Nephron (organoid): ENCODE data around the gene CAMK2G.
"Not testable (repeated sequence)": the region's sequence is repeated elsewhere in the genome, so short reads cannot be mapped to it uniquely, and the experiment has no call there.

ENCODE experiments used
- H3K27ac Mint-ChIP-seq, 3 experiments: 2 replicates each; pipeline ENCODE4 v1.8.0; 2020; ENCODE audit warnings: mixed read lengths in 3 of 3, mild to moderate bottlenecking in 2 of 3, moderate library complexity in 1 of 3
- H3K27me3 Mint-ChIP-seq: 2 replicates; pipeline ENCODE4 v1.8.0; 2021; ENCODE audit warnings: low read depth, mild to moderate bottlenecking, moderate library complexity, mixed read lengths
- H3K36me3 Mint-ChIP-seq: 2 replicates; pipeline ENCODE4 v1.8.0; 2020; ENCODE audit warnings: low read depth, mixed read lengths
- H3K4me1 Mint-ChIP-seq: 2 replicates; pipeline ENCODE4 v1.8.0; 2020; ENCODE audit warnings: mixed read lengths
- H3K4me3 Mint-ChIP-seq, 3 experiments: 2 replicates each; pipeline ENCODE4 v1.8.0; 2020; ENCODE audit warnings: mild to moderate bottlenecking in 3 of 3, mixed read lengths in 3 of 3, moderate library complexity in 2 of 3
- H3K9me3 Mint-ChIP-seq: 2 replicates; pipeline ENCODE4 v1.8.0; 2020; ENCODE audit warnings: mixed read lengths
- CTCF ChIP-seq, 3 experiments: fragments of 200-600 bp; sonication (generic); IDR thresholded peaks; one replicate each; pipeline ENCODE4 v1.5.0; 2021; ENCODE audit warnings: antibody characterized with exemption in 3 of 3; ENCODE audit not compliant: unreplicated experiment in 3 of 3

Gene CAMK2G

GRCh38 chr10:73791871-73792400 is 82.4 kb downstream of the CAMK2G start:
- H3K27me3 Mint-ChIP-seq: no peaks in the 10 kb centered on the region
- H3K36me3 Mint-ChIP-seq: peaks cover 52% of the 10 kb centered on the region
- no peaks in the 10 kb centered on the region for H3K9me3 Mint-ChIP-seq
- H3K27ac Mint-ChIP-seq: no peak overlapping the region
- H3K4me1 Mint-ChIP-seq: no peaks in the 10 kb centered on the region
- TF ChIP-seq CTCF (IDR thresholded peaks at IDR 0.05; ENCODE audit: unreplicated experiment in 3 of 3): no peak
- no peak overlapping the region for H3K4me3 Mint-ChIP-seq

- H3K9me3 Mint-ChIP-seq: no peaks in the 10 kb centered on the region
- H3K27me3 Mint-ChIP-seq: no peaks in the 10 kb centered on the region
- H3K27ac Mint-ChIP-seq: no peak overlapping the region
- H3K4me3 Mint-ChIP-seq: no peak overlapping the region
- TF ChIP-seq CTCF (IDR thresholded peaks at IDR 0.05; ENCODE audit: unreplicated experiment in 3 of 3): no peak
- H3K36me3 Mint-ChIP-seq: peaks cover 46% of the 10 kb centered on the region
- H3K4me1 Mint-ChIP-seq: peaks cover 7% of the 10 kb centered on the region
Measured at GRCh38 chr10:73790886-73791625, 83.3 kb downstream of the CAMK2G start.

- Mint-ChIP-seq H3K27ac (no peak overlapping the region), H3K4me3 (peak overlapping the region; percentile 33 to 51 (median 42)), H3K27me3 (no peaks in the 10 kb centered on the region), H3K9me3 (no peaks in the 10 kb centered on the region), H3K4me1 (peaks cover 16% of the 10 kb centered on the region), H3K36me3 (peaks cover 35% of the 10 kb centered on the region)
- no peak for TF ChIP-seq CTCF (IDR thresholded peaks at IDR 0.05; ENCODE audit: unreplicated experiment in 3 of 3)
Measured at GRCh38 chr10:73789659-73790055, 84.7 kb downstream of the CAMK2G start.

- TF ChIP-seq CTCF (IDR thresholded peaks at IDR 0.05; ENCODE audit: unreplicated experiment in 3 of 3): no peak
- H3K36me3 Mint-ChIP-seq: peaks cover 29% of the 10 kb centered on the region
- no peaks in the 10 kb centered on the region for H3K27me3 Mint-ChIP-seq
- no peak overlapping the region for H3K27ac Mint-ChIP-seq
- no peaks in the 10 kb centered on the region for H3K9me3 Mint-ChIP-seq
- H3K4me3 Mint-ChIP-seq: peak overlapping the region; percentile 33 to 51 (median 42)
- H3K4me1 Mint-ChIP-seq: peaks cover 16% of the 10 kb centered on the region
Measured at GRCh38 chr10:73788864-73789658, 85.3 kb downstream of the CAMK2G start.

GRCh38 chr10:73787031-73787800 is 87.1 kb downstream of the CAMK2G start:
- H3K4me1 Mint-ChIP-seq: peaks cover 29% of the 10 kb centered on the region
- H3K27me3 Mint-ChIP-seq, H3K9me3 Mint-ChIP-seq: not testable (repeated sequence)
- peak overlapping the region; percentile 74 to 93 (median 83) for H3K4me3 Mint-ChIP-seq
- H3K36me3 Mint-ChIP-seq: peaks cover 21% of the 10 kb centered on the region
- peak overlapping the region in 1 of 3 experiments; percentile 46 for H3K27ac Mint-ChIP-seq

GRCh38 chr10:73786512-73786885 is 87.9 kb downstream of the CAMK2G start:
- H3K4me1 Mint-ChIP-seq: peaks cover 34% of the 10 kb centered on the region
- TF ChIP-seq CTCF (IDR thresholded peaks at IDR 0.05; ENCODE audit: unreplicated experiment in 3 of 3): no peak
- no peaks in the 10 kb centered on the region for H3K9me3 Mint-ChIP-seq
- peaks cover 19% of the 10 kb centered on the region for H3K36me3 Mint-ChIP-seq
- peak overlapping the region; percentile 93 to 94 (median 93) for H3K4me3 Mint-ChIP-seq
- peak overlapping the region; percentile 90 to 100 (median 92) for H3K27ac Mint-ChIP-seq
- H3K27me3 Mint-ChIP-seq: no peaks in the 10 kb centered on the region
